Astrocyte of the spinal cord (primary cell): ENCODE measurements around the gene SKA1.

ENCODE experiments used
- DNase-seq: peaks from one replicate; pipeline ENCODE4 v3.0.0; 2011; ENCODE audit warnings: low read depth, low spot score
- H3K4me3 ChIP-seq: 2 replicates; pipeline ENCODE4 v1.5.1; 2011; ENCODE audit warnings: low read depth, mild to moderate bottlenecking, low read length, moderate library complexity
- in situ Hi-C: cut with HindIII; loops from 2 replicates; pipeline ENCODE4 v1.10.0; 2017; ENCODE audit warnings: low sequenced_read_pairs
- TF ChIP-seq, protein P1 (sequence below): IDR thresholded peaks from 2 replicates; pipeline ENCODE4 v1.5.1; 2012; ENCODE audit warnings: low read depth, mild to moderate bottlenecking, low read length, inconsistent platforms

Gene SKA1

DNA sequence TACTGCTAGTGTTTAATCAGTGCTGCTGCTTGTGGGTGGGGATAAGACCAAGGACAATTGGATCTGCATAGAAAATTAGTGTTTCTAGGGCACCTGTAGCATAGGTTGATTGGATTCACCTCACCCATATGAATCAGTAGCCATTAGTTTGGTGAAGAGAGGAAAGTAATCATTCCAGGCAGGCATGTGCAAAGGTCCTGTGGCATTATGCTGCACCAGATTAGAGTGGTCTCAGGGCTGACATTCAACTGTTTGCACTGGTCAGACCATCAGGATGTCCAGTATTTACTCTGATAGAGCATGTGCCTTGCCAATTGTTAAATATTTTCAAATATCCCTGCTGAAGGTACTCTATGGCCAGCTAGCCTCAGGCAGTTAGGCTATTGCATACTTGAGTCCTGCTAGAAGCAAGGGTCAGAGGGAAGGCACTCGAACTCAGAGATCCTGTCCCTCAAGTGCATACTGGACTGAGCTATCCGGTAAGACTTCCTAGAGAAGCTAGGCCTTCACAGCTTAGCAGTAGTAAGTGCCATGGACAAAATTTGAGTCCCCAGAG lies 64.7 kb downstream of the SKA1 start:
- TF ChIP-seq, protein P1, sequence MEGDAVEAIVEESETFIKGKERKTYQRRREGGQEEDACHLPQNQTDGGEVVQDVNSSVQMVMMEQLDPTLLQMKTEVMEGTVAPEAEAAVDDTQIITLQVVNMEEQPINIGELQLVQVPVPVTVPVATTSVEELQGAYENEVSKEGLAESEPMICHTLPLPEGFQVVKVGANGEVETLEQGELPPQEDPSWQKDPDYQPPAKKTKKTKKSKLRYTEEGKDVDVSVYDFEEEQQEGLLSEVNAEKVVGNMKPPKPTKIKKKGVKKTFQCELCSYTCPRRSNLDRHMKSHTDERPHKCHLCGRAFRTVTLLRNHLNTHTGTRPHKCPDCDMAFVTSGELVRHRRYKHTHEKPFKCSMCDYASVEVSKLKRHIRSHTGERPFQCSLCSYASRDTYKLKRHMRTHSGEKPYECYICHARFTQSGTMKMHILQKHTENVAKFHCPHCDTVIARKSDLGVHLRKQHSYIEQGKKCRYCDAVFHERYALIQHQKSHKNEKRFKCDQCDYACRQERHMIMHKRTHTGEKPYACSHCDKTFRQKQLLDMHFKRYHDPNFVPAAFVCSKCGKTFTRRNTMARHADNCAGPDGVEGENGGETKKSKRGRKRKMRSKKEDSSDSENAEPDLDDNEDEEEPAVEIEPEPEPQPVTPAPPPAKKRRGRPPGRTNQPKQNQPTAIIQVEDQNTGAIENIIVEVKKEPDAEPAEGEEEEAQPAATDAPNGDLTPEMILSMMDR: no peak
- no peak for DNase-seq
- in situ Hi-C loops: no loop called here
- no peak overlapping the region for H3K4me3 ChIP-seq

DNA sequence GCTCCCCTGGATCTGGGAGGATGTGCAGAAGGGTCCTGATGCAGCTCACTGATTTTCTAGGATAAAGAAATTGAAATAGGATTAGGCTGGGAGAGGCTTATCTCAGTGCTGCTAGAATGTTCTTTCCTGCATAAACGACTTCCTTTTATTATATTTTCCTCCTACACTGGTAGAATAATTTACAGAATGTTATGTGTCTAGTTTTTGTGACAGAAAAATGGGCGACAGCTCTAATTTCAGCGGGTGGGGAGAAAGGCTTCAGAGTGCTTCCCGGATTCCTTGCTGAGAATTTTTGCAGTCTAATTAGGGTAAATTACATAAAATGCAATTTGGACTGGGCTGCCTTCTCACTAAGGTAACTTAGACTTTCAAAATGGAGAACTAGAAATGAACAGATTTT lies 66.2 kb downstream of the SKA1 start:
- no peak for DNase-seq
- TF ChIP-seq, protein P1: no peak
- no peak overlapping the region for H3K4me3 ChIP-seq
- in situ Hi-C loops: no loop called here

DNA sequence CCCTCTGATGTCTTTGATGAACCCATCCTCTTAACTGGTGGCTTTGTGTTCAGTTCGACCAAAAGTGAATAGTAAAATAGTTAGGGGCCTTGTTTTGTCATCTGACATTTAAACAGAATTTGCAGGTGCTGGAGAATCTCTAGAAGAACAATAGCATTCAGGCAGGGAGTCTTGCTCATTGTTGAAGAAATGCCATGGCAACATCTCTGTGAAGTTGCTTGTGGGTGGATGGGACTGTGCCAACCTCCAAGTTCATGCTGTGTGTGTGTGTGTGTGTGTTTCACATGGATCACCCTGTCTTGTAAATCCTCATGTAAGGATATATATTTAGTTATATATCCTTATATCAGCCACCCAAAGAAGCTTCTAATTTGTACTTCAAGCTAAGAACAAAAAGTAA lies 66.7 kb downstream of the SKA1 start:
- no peak for DNase-seq
- TF ChIP-seq, protein P1: no peak
- in situ Hi-C loops: no loop called here
- H3K4me3 ChIP-seq: no peak overlapping the region
